K562 (cell line): ENCODE data around the gene DDAH2. TPM values are rescaled to one million over a fixed set of nuclear protein-coding genes. Genes with fewer than 3 reads are reported as not detected.

ENCODE experiments used
- ATAC-seq: fragments of 200-7000 bp; cut with Tn5 transposase; 3 replicates; pipeline ENCODE4 v1.9.1; 2020; ENCODE audit warnings: moderate library complexity
- BruUV-seq: library from RNA; stranded (reverse); fragments of 400-500 nt; replicated peaks from 2 replicates; lab custom pipeline; 2021; lab: Mats Ljungman, UMichigan
- CTCF ChIA-PET: fragments of 300-600 bp; formaldehyde crosslinking; extraction: SDS; loops from one replicate; lab custom pipeline; 2021; ENCODE audit warnings: low intra/inter-chr PET ratio; lab: Yijun Ruan, JAX
- POLR2A ChIA-PET: fragments of 300-600, 350-650 bp; sonication (Branson Sonifier 250); formaldehyde crosslinking; extraction: SDS; loops from one replicate; lab custom pipeline; 2021; ENCODE audit warnings: antibody characterized with exemption, inconsistent platforms; lab: Yijun Ruan, JAX
- DNase-seq, 4 experiments: peaks; one replicate each; pipeline versions ENCODE4 v3.0.0 to v3.0.0-alpha.2; 2011 to 2018; ENCODE audit warnings: low spot score in 3 of 4, mixed read lengths in 3 of 4; ENCODE audit errors: extremely low read depth in 1 of 4
- FAIRE-seq: peaks from 2 replicates; lab custom pipeline; 2011; peaks lifted over from hg19 to GRCh38; lab: Jason Lieb, UNC
- H2AFZ ChIP-seq: 2 replicates; pipeline ENCODE4 v1.6.0; 2011; ENCODE audit warnings: low read depth, low read length, control low read depth, inconsistent platforms
- H3K27ac ChIP-seq: fragments of 200-600 bp; 3 replicates; pipeline ENCODE4 v1.8.0; 2011; ENCODE audit warnings: low read depth, mild to moderate bottlenecking, control low read depth, inconsistent platforms, low read length, moderate library complexity, mixed read lengths; ENCODE audit errors: extremely low read depth
- H3K27me3 ChIP-seq, 2 experiments: fragments of 300-600 bp in 1 of 2; 2 replicates in 1 of 2; 3 replicates in 1 of 2; pipeline versions ENCODE4 v1.6.0 to v1.8.0; 2011; ENCODE audit warnings: inconsistent platforms in 2 of 2, low read length in 2 of 2, mild to moderate bottlenecking in 1 of 2, mixed read lengths in 1 of 2, moderate library complexity in 1 of 2; ENCODE audit not compliant: control insufficient read depth in 2 of 2, insufficient read depth in 2 of 2
- H3K36me3 ChIP-seq: fragments of 300-600 bp; 3 replicates; pipeline ENCODE4 v1.8.0; 2011; ENCODE audit warnings: mild to moderate bottlenecking, low read length, inconsistent platforms; ENCODE audit not compliant: control insufficient read depth, insufficient read depth
- H3K4me1 ChIP-seq, 2 experiments: fragments of 200-600 bp in 1 of 2; replicated peaks in 1 of 2; 2 replicates in 1 of 2; 3 replicates in 1 of 2; pipeline versions ENCODE4 v1.5.1 to v1.8.0; 2011; ENCODE audit warnings: inconsistent platforms in 2 of 2, low read length in 2 of 2, mild to moderate bottlenecking in 1 of 2, mixed read lengths in 1 of 2, moderate library complexity in 1 of 2; ENCODE audit not compliant: control insufficient read depth in 2 of 2, insufficient read depth in 2 of 2
- H3K4me2 ChIP-seq: 2 replicates; pipeline ENCODE4 v1.6.1; 2011; ENCODE audit warnings: low read length, control low read depth, inconsistent platforms, mixed read lengths; ENCODE audit not compliant: insufficient read depth
- H3K4me3 ChIP-seq: fragments of 200-600 bp; sonication (generic), shearing (Covaris generic); 2 replicates; pipeline ENCODE4 v1.5.1; 2016; ENCODE audit warnings: control low read depth, inconsistent platforms
- H3K79me2 ChIP-seq: fragments of 200-600 bp; 3 replicates; pipeline ENCODE4 v1.8.0; 2011; ENCODE audit warnings: low read length, inconsistent platforms; ENCODE audit not compliant: control insufficient read depth, insufficient read depth
- H3K9ac ChIP-seq, 2 experiments: 2 replicates each; pipeline versions ENCODE4 v1.6.0 to v1.6.1; 2011; ENCODE audit warnings: low read depth in 2 of 2, low read length in 2 of 2, control low read depth in 1 of 2, inconsistent platforms in 1 of 2, mild to moderate bottlenecking in 1 of 2, mixed read lengths in 1 of 2; ENCODE audit not compliant: insufficient read depth in 1 of 2
- H3K9me1 ChIP-seq: one replicate; pipeline ENCODE4 v1.6.0; 2011; ENCODE audit warnings: inconsistent platforms, mild to moderate bottlenecking, low read length, moderate library complexity; ENCODE audit not compliant: control insufficient read depth, insufficient read depth
- H3K9me3 ChIP-seq: replicated peaks from 2 replicates; pipeline ENCODE4 v1.5.1; 2011; ENCODE audit warnings: low read depth, low read length, inconsistent platforms; ENCODE audit not compliant: control insufficient read depth, insufficient read depth
- H4K20me1 ChIP-seq: replicated peaks from 2 replicates; pipeline ENCODE4 v1.6.1; 2011; ENCODE audit warnings: low read length, inconsistent platforms, mixed read lengths; ENCODE audit not compliant: control insufficient read depth, insufficient read depth
- ATF7 ChIP-seq: fragments of 450-650 bp; IDR thresholded peaks from 2 replicates; pipeline ENCODE4 v1.7.1; 2014; ENCODE audit warnings: mild to moderate bottlenecking, moderate library complexity
- CREM ChIP-seq: IDR thresholded peaks from 2 replicates; pipeline ENCODE4 v1.6.1; 2014; ENCODE audit warnings: antibody characterized with exemption, low read depth
- FOXJ2 ChIP-seq: fragments of 200-800 bp; sonication (Bioruptor generic); IDR thresholded peaks from 2 replicates; pipeline ENCODE4 v1.6.1; 2016; ENCODE audit warnings: missing genetic modification characterization, missing compliant biosample characterization
- NKRF ChIP-seq: fragments of 450-650 bp; IDR thresholded peaks from 2 replicates; pipeline ENCODE4 v1.6.1; 2016; ENCODE audit warnings: borderline replicate concordance
- OTX1 ChIP-seq: fragments of 450-650 bp; formaldehyde crosslinking; IDR thresholded peaks from 2 replicates; pipeline ENCODE4 v1.4.0; 2022; ENCODE audit warnings: mild to moderate bottlenecking
- POLR2G ChIP-seq: fragments of 200-400 bp; formaldehyde crosslinking; IDR thresholded peaks from 2 replicates; pipeline ENCODE4 v1.6.1; 2017; ENCODE audit warnings: low read depth, mild to moderate bottlenecking, antibody characterized with exemption, low read length, moderate library complexity
- RBFOX2 ChIP-seq: fragments of 200-400 bp; formaldehyde crosslinking; IDR thresholded peaks from 2 replicates; pipeline ENCODE4 v1.6.1; 2017; ENCODE audit warnings: low read depth, mild to moderate bottlenecking, low read length, moderate library complexity
- TBP ChIP-seq: optimal IDR thresholded peaks from 2 replicates; pipeline ENCODE3; 2011; ENCODE audit warnings: low read depth, low read length, improper control_type of control experiment
- ZHX1 ChIP-seq: fragments of 150-350 bp; conservative IDR thresholded peaks from 2 replicates; pipeline ENCODE4 v1.6.1; 2014; ENCODE audit warnings: low read length
- ZNF184 ChIP-seq: sonication (generic); formaldehyde crosslinking; IDR thresholded peaks from 2 replicates; pipeline ENCODE4 v1.5.0; 2020; ENCODE audit warnings: missing genetic modification reagents
- ZNF740 ChIP-seq, 3 experiments: fragments of 200-800 bp in 1 of 3; sonication (Bioruptor generic) in 1 of 3; sonication (generic) in 1 of 3; formaldehyde crosslinking in 1 of 3; IDR thresholded peaks; 2 replicates each; pipeline versions ENCODE4 v1.6.1 to v1.8.0; 2016 to 2022; ENCODE audit warnings: mild to moderate bottlenecking in 2 of 3, missing compliant biosample characterization in 2 of 3, missing genetic modification characterization in 2 of 3, missing genetic modification reagents in 1 of 3
- WGBS: fragments of 100-300 bp; shearing (Covaris generic); methylation state at CpG from one replicate; pipeline ENCODE4 v1.1.6; 2016; ENCODE audit warnings: low coverage, mixed read lengths; ENCODE audit not compliant: insufficient coverage; ENCODE audit errors: missing lambda C conversion rate; 5-methylcytosine and 5-hydroxymethylcytosine counted together
- in situ Hi-C: fragments of 300-500 bp; cut with MboI; formaldehyde crosslinking; loops from 4 replicates; pipeline ENCODE4 v1.15.0; 2018; ENCODE audit warnings: inconsistent platforms, mixed read lengths
- intact Hi-C: fragments of 100-400 bp; cut with micrococcal nuclease; formaldehyde crosslinking; loops from 2 replicates; pipeline ENCODE4 v1.14.2; 2022
- polyA plus RNA-seq, 8 experiments: library from polyadenylated mRNA; depleted of rRNA in 4 of 8; stranded (reverse) in 5 of 8; unstranded in 3 of 8; fragments of >200 nt; fragmentation: Nextera tagmentation in 2 of 8; fragmentation: Illumina TruSeq in 1 of 8; extraction: Ambion mirVana in 2 of 8; extraction: Trizol in 1 of 8; gene quantifications; 2 replicates each; pipeline versions ENCODE4 v1.2.1 to v1.2.3, GENCODE V29; 2011 to 2014; ENCODE audit warnings: inconsistent platforms in 1 of 8, missing spikeins in 1 of 8
- total RNA-seq, 7 experiments: library from RNA; depleted of rRNA in 6 of 7; stranded (reverse); fragments of >200 nt in 6 of 7; fragmentation: Illumina TruSeq in 2 of 7; extraction: Trizol in 2 of 7; gene quantifications; 2 replicates each; pipeline versions ENCODE4 v1.2.1 to v1.2.3, GENCODE V29; 2011 to 2021; ENCODE audit warnings: low replicate concordance in 1 of 7

The DDAH2 gene
- total and polyA plus RNA-seq, 9 of the 15 experiments (the other 6 are each of a cell fraction or from before 2014, with no cell fraction given): 1.8 to 45.4 (median 21.4) TPM

- no peak for TF ChIP-seq ZHX1
These were observed 3.4 kb downstream of the DDAH2 start (continued) for GRCh38 chr6:31725502-31726350.

GRCh38 chr6:31723980-31724691 lies 5.0 kb downstream of the DDAH2 start:
- H3K9me3 ChIP-seq: no peaks in the 10 kb centered on the region
- no peak for FAIRE-seq
- no peak overlapping the region for H3K4me3 ChIP-seq
- POLR2A ChIA-PET: interaction anchor here (0.5 to 15.0 kb wide), 13 partner anchors 11 to 477 kb away, joined by 3 to 236 read pairs (median 4); partner anchors contain the start of genes ABHD16A, C6orf47, CLIC1 and CSNK2B
- CTCF ChIA-PET: interaction anchor here (0.5 kb wide), 1 partner anchor 43 kb away, joined by 3 read pairs; the partner anchor contains the start of gene LY6G5C
- no TSS peak for BruUV-seq
- H3K9ac ChIP-seq: peak overlapping the region in 1 of 2 experiments; percentile 70; a peak in 2 of 4 replicates
- H3K79me2 ChIP-seq: peaks cover 7% of the 10 kb centered on the region; the same call in 1 of the 3 replicates
- 89% methylated on average over 24 of the region's 25 CpGs for WGBS
- peaks cover 27% of the 10 kb centered on the region; the same call in 2 of the 3 replicates for H3K36me3 ChIP-seq
- in situ Hi-C loops: no loop called here
- H3K27me3 ChIP-seq: no peaks in the 10 kb centered on the region
- H3K9me1 ChIP-seq: peaks cover 5% of the 10 kb centered on the region
- no peak for ATAC-seq
- intact Hi-C loops: no loop called here
- H2AFZ ChIP-seq: no peak overlapping the region
- no peak for DNase-seq
- no peaks in the 10 kb centered on the region for H4K20me1 ChIP-seq
- no peak overlapping the region for H3K4me2 ChIP-seq
- H3K27ac ChIP-seq: no peak overlapping the region
- peaks cover 43 to 53% of the 10 kb centered on the region in 2 experiments for H3K4me1 ChIP-seq
- TF ChIP-seq NKRF (no peak), CREM (no peak), FOXJ2 (tag) (no peak), RBFOX2 (peak; percentile 51), ATF7 (no peak), TBP (no peak), POLR2G (peak; percentile 73), ZNF184 (CRISPR knock-in tag) (no peak), OTX1 (CRISPR knock-in tag) (no peak), ZNF740 (CRISPR knock-in tag; IDR thresholded peaks at IDR 0.05) (no peak), ZNF740 (tag; IDR thresholded peaks at IDR 0.05) (no peak)
